NT2/D1 (cell line): Measurements from ENCODE around the gene ATP13A3.
"Not testable (repeated sequence)": the region's sequence is repeated elsewhere in the genome, so short reads cannot be mapped to it uniquely, and the experiment has no call there.

ENCODE experiments used
- YY1 ChIP-seq: IDR thresholded peaks from 2 replicates; pipeline ENCODE4 v1.6.1; 2011; ENCODE audit not compliant: insufficient read length, insufficient read depth
- ZNF274 ChIP-seq: IDR thresholded peaks from 2 replicates; pipeline ENCODE4 v1.6.1; 2011; ENCODE audit warnings: mild to moderate bottlenecking, low read depth, low read length

- not testable (repeated sequence) for TF ChIP-seq ZNF274, YY1
Observed at GRCh38 chr3:194482830-194483229, 4.0 kb downstream of the ATP13A3 start.
